GM19043 (cell line): ENCODE data around the gene MAN2A1.

ENCODE experiments used
- ATAC-seq: cut with Tn5 transposase; IDR thresholded peaks from one replicate; pipeline ENCODE4 v1.9.1; 2021; ENCODE audit warnings: low read depth; ENCODE audit not compliant: unreplicated experiment

MAN2A1 gene

GRCh38 chr5:109689740-109690241 lies at the start of gene MAN2A1:
Gene MAN2A1, plus strand, starts transcription at chr5:109689927. Its CDS starts 491 bp downstream, at chr5:109690418.
- ATAC-seq, result peak; percentile 40

DNA sequence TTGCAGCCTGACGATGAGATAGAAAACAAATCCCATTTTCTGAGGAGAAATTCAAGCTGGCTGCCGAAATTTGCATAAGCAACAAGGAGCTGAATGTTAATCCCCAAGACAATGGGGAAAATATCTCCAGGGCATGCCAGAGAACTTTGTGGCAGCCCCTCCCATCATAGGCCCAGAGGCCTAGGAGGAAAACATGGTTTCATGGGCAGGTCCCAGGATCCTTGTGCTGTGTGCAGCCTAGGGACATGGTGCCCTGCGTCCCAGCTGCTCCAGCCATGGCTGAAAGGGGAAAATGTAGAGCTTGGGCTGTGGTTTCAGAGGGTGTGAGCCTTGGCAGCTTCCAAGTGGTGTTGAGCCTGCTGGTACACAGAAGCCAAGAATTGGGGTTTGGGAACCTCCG lies 48.8 kb upstream of the MAN2A1 start:
- no peak for ATAC-seq

- ATAC-seq, result no peak
These were observed 45.9 kb upstream of the MAN2A1 start for GRCh38 chr5:109643791-109644350.

- no peak for ATAC-seq
These were observed 44.9 kb upstream of the MAN2A1 start for GRCh38 chr5:109644829-109645228.

DNA sequence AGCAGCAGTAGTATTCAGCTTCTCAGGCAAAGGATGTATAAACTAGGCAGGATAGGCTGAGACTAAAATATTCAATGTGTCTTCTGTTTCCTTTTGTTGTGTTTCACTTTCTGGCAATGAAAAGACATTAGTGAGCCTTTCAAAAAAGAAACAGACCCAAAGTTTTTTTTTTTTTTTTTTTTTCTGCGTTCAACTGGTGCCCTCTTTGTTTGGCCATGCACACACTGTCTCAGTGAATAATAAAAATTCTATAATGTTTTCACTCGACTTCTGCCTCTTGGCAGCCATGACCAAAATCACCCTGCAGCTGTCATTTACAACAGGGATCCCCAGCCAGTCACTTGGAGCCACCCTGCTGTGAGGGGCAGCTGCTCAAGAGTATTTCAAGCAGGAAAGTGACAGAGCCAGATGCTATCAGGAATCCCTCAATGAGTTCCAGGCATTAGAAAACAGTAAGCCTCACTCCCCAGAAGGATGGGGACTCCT lies 44.0 kb upstream of the MAN2A1 start:
- ATAC-seq, result no peak

DNA sequence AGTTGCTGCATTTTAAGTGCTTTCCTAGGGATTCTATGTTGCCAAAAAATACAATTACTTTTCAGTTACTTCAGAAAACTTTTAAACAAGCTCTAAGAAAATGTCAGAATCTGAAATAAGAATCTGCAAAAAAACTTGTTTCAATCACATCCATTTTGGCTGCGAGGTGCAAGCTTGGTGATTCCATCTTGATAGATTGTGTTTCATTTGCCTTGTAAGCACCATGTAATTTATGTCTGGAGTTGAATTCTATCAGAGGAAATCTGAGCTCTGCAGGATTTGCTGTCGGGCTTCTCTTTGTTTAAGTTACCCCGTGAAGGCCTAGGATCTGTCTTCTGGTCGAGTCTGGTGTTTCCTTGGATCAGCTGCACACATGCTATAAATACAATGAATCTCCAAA lies 40.4 kb upstream of the MAN2A1 start:
- no peak for ATAC-seq

- no peak for ATAC-seq
These were observed 39.2 kb upstream of the MAN2A1 start for GRCh38 chr5:109650493-109650892.

DNA sequence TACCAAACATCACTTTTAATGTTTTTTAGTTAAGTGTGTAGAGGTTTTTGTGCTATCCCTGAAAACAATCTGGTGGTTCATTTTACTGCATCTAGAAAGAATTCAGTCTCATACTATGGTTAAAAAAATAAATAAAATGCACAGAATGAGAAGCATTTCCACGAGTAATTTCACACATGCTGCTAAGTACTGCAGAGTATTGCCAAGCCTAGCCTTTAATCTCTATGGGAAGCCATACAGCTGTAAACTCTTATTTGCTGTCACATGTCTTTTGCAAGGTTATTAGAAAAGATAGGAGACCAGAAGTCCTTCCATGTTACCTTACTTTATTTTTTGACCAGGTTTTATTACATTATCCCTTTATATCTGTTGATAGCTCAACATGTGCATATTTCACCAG lies 37.6 kb upstream of the MAN2A1 start:
- ATAC-seq, result no peak

GRCh38 chr5:109653042-109653441 lies 36.7 kb upstream of the MAN2A1 start:
- no peak for ATAC-seq

GRCh38 chr5:109653561-109654239 lies 36.0 kb upstream of the MAN2A1 start:
- ATAC-seq, result no peak

- no peak for ATAC-seq
These were observed 35.3 kb upstream of the MAN2A1 start for GRCh38 chr5:109654455-109654854.

DNA sequence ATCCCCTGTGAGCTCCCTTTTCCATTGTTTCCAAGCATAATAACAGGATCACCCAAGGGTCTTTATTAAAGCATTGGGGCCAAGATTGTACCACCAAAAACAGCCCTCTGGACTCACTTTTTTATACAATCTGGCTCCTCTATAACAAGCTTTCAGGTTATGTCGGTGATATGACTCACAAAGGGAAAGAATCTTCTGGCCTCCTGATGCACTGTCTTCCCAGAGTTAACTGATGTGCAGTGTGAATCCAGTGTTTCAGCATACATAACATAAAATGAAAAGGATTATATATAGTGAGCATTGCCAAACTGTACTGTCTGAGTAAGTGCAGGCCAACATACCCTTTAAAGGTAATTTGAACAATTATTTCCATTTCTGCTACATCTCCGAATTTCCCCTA lies 33.9 kb upstream of the MAN2A1 start:
- ATAC-seq, result no peak

- ATAC-seq, result no peak
These were observed 32.9 kb upstream of the MAN2A1 start for GRCh38 chr5:109656829-109657228.

- ATAC-seq, result no peak
These were observed 29.8 kb upstream of the MAN2A1 start for GRCh38 chr5:109659901-109660300.

DNA sequence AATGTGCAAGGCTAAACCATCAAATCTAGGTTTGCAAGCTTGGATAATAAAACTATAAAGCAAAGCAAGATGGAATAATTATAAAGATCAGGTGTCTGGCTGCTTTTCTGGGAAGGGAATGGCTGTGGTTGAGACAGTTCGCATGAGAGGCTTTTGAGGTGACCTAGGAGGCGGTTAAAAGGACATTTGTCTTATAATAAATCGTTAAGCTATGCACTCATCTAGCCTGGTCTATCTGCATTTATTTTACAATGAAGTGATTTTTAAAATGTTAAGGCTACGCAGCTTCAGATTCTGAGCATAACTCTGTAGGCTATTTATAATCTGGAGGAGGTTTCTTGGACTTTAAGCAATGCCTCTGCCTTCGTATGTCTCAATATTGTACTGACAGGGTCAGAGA lies 29.4 kb upstream of the MAN2A1 start:
- no peak for ATAC-seq

DNA sequence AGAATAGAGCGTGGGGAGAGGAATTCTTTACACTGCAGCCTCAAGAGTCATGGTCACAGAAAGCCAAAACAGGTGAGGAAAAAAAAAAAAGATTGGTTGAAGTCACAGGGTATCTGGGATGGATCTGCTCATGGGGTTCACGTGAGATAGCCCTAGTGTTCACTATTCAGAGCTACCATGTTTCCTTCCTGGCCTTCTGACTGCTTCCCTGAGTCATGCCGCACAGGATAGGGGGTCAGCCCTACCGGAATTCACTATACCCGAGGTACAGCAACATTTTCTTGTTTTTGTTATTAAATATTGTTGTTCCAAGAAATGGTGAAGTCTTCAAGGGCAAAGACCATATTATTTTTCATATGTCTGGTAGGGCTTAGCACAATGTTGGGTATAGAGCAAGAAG lies 21.5 kb upstream of the MAN2A1 start:
- no peak for ATAC-seq

DNA sequence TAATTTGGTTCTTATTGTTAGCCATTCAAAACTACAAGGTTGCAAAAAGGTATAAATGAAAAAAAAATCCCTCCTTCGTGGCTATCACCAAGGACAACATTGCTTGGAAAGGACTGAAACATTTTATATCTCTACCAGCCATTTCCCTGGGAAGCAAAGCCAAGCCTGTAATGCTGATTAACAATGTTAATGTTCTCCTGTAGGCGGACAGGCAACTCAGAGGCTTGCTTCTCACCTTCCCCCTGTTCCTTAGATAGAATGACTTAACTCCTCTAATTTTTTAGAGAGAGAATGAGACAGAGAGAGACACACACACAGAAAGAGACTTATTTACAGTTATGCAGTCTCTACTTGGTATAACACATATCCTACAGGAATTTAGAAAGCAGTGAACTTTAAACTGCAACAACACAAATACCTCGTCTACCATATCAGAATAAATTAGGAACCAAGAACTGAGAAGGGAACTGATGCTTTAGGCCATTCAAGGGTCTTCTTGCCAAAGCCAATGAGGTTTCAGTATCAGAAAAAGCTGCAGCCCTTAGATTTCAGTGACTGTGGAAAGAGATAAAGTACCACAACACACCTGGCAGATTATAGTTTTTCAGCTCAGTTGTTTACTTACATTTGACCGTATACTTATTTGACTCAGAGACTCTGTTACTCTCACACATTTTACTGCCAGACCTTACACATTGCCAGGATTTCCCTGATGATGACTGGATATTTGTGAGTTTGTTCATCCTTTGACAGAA lies 20.9 kb upstream of the MAN2A1 start:
- ATAC-seq, result peak; percentile 67

- no peak for ATAC-seq
These were observed 19.6 kb upstream of the MAN2A1 start for GRCh38 chr5:109669991-109670706.

DNA sequence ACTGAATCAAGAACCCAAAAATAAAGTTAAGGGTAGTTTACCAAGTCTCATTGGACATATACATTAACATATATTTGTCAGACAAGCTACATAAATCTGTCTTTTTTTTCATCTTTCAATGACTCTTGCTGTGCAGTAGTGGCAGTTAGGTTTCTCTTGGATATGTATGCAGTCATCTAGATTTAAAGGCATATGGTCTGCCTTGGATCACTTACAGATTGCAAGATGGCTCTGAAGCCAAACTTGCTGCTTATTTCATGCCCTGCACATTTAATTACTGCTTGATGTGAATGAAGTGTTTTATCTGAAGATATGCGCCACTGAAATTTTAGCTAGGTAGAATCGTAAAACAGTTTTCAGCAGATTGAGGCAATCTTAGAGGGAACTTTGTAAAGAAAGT lies 18.6 kb upstream of the MAN2A1 start:
- ATAC-seq, result no peak

DNA sequence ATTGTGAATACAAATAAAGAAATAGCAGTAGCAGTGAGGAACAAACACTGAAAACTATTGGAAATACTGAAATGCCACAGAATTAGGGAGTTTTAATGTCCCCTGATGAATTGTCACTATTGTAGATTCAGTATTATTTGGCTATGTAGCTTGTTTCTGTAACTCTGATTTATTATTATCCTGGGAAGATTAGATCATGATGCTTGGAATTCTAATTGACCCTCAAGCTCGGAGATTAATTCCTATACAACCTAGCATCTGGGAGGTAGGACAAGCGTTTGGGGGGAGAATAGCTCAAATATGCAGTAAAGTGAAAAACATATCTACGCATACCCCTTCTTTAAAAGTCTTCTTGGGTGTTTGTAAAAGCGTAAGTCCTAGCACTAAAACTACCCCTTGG lies 15.1 kb upstream of the MAN2A1 start:
- ATAC-seq, result no peak

DNA sequence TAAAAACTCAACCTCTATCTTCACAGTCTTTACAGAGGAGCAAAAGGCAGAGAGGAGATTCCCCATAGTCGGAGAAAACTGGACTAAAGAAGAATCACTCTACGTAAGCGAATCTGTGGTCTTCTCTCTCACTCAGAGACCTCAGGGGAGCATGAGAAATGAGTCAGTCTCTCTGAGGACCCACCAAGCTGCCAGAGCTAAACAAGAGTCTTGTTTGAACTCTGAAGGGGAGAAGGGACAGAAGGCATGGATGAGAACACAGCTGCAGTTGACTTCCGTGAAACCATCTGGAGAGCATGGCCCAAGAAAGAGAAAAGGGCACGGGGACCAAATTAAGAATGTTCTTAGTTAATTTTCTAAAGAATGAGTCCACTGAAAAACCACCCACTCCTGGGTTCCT lies 12.8 kb upstream of the MAN2A1 start:
- no peak for ATAC-seq
